GM18511 (cell line): Measurements from ENCODE around the gene PARVB.
"Not testable (repeated sequence)": the region's sequence is repeated elsewhere in the genome, so short reads cannot be mapped to it uniquely, and the experiment has no call there.

ENCODE experiments used
- ATAC-seq: cut with Tn5 transposase; IDR thresholded peaks from one replicate; pipeline ENCODE4 v1.9.1; 2021; ENCODE audit warnings: mild to moderate bottlenecking, moderate library complexity; ENCODE audit not compliant: unreplicated experiment

The PARVB gene

DNA sequence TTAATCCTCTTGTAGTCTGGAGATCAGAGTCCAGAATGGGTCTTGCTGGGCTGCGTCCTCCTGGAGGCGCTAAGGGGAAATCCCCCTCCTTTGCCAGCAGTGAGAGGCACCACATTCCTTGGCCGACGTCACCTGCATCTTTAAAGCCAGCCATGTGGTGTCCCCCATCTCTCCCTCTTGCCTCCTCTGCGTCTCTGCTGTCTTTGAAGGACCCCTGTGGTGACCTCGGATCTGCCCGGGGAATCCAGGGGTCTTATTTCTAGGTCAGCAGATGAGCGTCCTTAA, 27.2 kb upstream of the PARVB start:
- ATAC-seq, result no peak

DNA sequence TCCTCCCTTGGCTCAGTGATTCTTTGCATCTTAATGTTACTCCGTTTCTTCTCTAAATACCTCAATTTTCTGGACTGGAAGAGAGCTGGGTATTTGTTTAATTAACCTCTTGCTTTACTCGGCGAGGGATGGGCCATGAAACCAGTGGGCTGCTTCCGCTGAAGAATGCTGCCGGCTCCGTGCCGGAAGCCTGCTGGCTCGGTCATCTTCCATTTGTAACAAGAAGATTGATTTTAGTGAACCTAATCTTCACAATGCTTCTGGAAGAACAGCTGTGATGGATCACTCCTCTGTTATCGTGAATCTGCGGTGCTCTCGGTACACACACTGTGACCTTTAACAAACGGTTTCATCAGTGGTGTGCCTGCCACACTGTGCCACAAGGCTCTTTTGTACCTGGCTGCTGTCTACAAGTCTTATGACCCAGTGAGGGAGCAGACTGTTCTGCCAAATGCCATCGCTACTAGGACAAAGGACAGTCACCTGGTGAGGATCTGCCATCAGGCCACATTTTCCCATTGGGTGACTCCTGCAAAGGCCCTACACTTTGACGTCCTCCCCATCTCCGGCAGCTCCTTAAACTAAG, 25.3 kb upstream of the PARVB start:
- no peak for ATAC-seq

DNA sequence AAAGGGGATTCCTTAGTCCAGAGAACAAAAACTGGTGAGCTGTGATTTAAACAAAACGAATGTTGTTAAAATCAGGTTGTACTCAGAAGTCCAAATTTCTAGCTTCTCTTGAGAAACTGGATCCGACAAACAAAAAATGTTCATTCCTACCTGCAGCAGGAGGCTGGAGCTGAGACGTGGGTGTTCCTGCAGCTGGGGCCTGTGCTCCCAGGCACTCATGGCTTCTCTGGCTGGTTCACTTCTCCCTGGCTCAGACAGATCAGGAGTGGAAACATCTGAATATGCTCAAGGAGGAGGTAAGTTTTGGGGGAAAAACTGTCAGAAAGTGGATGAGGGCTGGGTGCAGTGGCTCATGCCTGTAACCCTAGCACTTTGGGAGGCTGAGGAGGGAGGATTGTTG, 24.7 kb upstream of the PARVB start:
- ATAC-seq, result no peak

DNA sequence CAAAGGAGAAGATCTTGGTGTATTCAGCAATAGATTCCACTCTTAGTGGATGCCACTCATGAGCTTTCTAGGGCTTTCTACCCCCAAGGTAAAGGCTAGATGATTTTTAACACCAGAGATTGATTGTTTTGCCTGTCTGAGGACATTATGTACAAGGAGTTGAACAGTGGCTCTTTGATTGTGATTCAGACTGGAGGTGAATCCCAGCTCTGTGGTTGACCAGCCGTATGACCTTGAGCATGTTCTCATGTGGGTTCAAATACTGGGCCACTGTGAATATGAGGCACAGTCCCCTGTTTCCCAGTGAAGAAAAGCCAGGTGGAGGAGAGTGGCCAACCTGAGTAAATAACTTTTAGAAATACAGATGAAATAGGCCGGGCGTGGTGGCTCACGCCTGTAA, 24.0 kb upstream of the PARVB start:
- no peak for ATAC-seq

DNA sequence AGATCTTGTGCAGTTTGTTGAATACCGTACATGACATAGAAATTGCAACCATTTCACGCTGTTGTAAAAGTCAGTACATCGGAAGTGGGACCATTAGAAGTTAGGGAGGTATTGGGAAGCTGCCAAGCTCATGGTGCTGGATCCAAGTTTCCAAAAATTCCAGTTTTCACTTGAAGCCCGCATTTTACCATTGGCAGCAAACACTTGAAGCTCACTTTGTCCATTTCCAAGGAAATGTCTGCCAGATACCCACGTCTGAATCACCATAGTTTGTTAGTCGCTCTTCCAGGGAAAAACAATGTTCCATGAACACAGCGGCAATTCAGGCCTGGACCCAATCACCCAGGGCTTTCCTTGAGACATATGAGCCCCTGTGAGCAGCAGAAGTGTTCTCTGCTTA, 22.6 kb upstream of the PARVB start:
- no peak for ATAC-seq

DNA sequence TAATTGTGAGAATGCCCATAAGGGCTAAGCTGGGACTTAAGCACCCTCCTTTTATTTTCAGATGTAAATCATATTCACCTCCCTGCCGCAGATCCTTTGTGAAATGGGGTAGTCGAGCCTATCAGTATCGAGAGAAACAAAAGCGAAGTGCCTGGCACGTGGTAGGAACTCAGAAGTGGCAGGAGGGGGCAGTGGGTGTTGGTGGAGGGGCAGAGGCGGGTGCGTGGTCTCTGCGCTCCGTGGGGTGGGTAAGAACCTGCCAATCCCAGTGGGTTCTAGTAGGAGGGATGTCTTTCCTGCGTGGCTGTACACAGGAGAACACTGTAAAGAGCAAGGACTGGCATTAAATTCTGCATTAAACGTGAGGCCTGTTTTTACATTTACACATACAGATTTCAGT, 21.8 kb upstream of the PARVB start:
- ATAC-seq, result no peak

DNA sequence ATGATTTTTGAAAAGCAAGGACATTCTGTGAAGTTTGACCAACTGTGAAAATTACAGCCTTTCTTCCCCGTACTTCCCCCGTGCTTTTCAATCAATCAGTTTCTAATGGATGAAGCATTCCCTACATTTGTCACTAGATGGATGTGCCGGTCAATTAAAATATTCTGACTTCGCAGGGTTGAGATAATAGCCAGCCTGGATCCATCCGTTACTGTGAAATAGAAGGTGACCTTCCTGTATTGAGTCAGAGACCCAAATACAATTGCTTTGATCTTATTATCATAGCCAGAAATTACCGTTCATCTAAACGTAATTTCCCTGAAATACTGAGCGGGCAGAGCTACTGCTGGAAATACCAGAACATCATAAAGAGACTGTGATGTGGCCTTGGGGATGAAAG, 21.1 kb upstream of the PARVB start:
- ATAC-seq, result no peak

DNA sequence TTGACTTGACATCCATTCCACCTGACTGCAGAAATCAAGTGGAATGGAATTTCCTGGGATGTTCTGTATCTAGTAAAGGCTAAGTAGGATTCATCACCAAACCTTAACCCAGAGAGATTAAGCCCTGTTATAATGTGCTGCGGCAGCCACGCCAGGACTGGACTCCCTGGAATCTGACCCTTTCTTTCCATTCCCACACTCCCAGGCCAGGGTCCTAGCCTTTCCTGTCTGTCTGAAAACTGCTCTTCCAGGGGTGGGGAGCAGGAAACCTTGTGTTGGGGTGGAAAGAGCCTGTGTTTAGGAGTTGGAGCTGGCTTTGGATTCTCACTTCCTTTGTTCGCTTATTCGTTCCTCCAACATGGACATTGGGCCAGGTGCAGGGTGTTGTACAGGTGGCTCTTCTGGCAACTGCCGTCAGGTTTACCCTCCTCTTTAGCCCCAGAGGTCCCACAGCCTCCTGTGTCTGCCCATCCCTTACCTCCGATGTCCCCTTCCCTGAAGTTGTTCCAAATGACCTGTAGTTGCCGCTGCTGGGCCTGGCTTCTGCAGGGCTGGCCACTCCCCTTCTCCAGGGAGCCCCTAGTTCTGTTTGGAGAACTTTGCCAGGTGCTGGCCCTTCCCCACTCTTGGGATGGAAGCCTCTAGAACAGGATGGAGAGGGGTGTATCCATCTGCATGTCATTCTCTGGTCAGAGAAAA, 20.5 kb upstream of the PARVB start:
- ATAC-seq, result no peak

DNA sequence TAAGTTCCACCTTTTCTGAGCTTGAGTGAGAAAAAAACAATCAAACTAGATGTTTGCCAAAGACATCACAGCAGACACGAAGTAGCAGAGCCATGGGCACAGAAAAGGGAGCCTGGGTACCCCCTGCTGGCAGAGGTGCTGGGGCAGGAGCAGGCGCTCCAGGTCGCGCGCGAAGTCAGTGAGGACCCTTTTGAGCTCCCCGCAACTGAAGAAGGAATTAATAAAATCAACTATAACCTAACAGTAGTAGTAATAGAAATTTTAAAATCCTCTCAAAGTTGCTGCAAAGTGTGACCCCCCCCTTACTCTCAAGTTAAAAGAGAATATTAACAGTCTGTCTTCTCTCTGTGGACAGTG, 20.0 kb upstream of the PARVB start:
- ATAC-seq, result no peak

DNA sequence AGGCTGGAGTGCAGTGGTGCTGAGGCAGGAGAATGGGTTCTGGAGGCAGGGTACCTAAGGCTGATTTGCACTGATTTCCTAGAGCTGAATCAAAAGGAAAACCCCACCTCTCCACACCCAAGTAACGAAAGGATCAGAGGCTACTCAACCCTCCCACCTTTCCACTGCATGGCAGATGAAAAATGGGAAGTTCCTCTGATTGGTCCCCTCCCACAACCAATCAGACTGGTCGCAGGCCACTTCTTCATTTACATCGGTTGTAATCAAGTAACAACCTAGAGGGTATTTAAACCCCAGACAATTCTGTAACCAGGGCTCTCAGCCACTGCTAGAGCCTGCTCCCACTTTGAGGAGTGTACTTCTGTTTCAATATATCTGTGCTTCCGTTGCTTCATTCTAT, 18.6 kb upstream of the PARVB start:
- ATAC-seq, result no peak

DNA sequence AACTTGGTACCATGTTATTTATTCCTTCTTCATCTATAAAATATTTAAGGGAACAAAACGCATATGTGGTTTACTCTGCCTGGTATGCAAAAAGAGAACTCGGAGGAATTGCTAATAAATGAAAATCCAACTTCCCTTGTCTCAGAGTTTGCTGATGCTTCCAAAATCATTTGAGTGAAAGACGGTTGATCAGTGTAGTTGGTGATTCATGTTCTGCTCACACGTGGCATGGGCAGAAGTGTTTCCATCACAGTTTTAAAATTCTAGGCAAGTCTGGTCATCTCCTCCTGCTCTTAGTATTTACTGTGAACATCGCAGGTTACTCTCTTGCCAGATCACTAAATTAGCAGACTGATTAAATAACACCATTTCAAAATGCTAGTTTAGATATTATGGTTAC, 11.9 kb upstream of the PARVB start:
- ATAC-seq, result no peak

DNA sequence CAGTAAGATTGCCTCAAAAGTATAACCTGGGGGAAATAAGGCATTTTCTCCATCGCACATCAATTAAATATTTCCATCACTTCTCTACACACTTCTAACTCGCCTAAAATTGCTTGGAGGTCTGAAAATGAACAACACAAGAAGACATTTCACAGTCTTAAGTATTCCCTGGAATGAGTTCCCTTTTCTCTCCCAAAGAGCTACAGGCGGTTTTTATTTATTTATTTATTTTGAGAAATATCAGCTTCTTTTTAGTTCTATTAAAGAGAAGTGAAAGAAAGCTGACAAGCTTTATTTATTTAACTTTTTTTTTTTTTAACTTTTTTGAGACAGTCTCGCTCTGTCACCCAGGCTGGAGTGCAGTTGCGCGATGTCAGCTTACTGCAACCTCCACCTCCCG, 11.5 kb upstream of the PARVB start:
- ATAC-seq, result no peak

DNA sequence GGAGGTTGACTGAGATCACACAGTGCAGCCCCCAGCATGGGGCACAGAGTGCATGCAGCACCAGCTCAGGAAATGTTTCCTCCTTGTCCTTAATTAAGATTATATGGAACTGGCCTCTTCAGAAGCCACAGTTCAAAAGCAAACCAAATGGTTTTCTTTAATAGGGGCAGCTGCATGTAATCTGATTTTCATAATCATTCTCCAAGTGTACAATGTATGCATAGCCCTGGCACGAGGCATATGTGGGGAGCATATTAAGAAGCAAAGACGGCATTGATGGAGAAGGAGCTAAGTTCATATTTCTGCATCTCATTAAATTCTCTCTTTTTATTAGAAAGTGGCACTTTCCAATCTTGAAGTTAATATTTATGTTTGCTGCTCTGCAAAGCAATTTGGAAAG, 9.9 kb upstream of the PARVB start:
- no peak for ATAC-seq

DNA sequence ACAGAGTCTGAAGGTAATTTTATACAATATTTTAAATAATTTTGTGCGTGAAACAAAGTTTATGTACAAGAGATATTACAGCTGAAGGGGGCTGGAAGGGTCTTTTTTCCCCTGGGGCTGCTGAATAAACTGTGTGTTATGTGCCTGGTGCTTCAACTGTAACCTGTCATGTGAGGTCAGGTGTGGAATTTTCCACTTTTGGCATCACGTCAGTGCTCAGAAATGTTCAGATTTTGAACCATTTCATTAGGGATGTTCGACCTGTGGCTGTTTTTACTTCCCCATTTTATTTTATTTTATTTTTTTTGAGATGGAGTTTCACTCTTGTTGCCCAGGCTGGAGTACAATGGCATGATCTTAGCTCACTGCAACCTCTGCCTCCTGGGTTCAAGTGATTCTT, 7.5 kb upstream of the PARVB start:
- ATAC-seq, result not testable (repeated sequence)

DNA sequence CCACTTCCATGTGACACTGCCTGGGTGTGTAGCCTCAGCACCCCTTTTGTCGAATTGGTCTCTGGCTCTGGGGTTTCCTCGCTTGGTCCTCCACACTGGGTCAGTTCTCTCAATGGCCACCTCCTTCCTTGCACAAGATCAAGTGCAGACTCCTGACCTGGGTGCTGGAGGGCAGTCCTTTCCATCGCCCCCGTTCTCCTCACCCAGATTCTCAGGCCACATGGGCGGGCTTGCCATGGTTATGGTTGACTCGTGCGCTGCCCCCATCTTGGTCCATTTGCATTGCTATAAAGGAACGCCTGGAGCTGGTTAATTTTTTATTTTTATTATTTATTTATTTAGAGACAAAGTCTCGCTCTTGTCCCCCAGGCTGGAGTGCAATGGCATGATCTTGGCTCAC, 5.5 kb upstream of the PARVB start:
- no peak for ATAC-seq

DNA sequence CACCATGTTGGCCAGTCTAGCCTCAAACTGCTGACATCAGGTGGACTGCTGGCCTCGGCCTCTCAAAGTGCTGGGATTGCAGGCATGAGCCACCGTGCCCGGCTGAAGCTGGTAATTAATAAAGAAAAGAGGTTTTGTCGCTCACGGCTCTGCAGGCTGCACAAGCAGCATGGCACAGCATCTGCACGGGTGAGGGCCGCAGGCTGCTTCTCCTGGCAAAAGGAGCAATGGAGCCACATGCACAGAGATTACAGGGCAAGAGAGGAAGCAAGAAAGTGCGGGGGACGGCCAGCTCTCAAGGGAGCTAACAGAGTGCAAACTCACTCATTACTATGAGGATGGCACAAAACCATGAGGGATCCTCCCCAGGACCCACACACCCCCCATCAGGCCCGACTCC, 4.7 kb upstream of the PARVB start:
- ATAC-seq, result no peak

DNA sequence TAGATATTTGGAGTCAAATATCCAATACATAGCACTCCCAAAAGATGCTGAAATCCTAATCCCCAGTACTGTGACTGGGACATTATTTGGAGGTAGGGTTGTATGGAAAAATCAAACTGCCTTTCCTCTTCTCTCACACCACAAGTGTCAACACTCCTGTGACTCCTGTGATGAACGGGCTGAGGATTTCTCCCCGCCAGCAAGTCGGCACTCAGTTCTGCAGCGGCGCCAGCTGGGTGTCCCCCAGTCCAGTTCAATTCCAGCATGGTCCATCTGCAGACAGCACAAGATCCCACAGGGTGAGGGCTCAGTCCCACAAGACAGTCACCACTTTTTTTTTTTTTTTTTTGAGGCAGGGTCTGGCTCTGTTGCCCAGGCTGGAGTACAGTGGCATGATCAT, 4.3 kb upstream of the PARVB start:
- no peak for ATAC-seq

DNA sequence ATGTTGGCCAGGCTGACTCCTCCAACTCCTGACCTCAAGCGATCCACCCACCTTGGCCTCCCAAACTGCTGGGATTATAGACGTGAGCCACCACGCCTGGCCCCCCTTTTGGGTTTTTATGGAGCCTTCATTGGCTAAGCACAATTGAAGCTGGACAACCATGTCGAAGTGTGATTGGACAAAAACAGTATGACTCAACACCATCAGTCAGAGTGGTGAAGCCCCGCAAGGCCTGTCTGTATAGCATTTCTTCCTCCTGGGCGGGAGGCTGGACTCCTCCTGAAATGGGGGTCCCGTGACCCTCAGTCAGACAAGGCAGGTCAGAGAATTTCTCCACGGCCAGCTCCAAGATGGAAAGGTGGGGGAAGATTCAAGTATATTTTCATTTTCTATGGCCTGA, 3.1 kb upstream of the PARVB start:
- ATAC-seq, result no peak

DNA sequence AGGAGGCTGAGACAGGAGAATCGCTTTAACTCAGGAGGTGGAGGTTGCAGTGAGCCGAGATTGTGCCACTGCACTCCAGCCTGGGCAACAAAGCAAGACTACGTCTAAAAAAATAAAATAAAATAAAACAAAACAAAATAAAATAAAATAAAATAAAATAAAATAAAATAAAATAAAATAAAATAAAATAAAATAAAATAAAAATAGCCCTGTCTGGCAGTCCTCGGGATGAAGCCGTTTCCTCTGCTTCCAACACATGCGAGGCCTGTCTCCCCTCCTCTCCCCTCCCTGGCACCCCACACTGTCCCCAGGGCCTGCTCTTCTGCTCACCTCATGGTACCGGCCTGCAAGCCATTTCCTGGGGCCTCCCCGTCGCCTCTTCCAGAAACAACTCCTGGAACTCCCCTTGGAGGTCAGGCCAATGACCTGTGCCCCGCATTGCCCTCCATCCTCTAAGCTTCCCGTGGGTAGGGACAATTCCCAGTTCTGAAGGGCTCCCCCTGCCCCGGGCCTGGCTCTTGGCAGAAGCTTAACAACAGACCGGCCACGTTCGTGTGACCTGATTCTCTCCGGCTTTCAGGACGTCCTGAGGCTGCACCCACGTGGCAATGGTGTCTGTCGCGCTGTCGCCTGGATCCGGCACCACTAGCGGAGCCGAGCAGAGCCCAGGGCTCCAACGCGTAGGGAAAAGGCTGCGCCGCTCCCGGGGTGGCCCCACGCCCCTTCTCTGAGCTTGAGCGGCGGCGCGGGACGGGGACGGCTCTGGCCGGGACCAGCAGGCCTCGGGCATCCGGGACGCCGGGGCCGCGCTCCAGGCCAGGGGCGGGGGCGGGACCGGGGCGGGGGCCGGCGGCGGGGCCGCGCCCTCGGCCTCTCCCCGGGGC, 456 bp upstream of the PARVB start:
- ATAC-seq, result no peak

DNA sequence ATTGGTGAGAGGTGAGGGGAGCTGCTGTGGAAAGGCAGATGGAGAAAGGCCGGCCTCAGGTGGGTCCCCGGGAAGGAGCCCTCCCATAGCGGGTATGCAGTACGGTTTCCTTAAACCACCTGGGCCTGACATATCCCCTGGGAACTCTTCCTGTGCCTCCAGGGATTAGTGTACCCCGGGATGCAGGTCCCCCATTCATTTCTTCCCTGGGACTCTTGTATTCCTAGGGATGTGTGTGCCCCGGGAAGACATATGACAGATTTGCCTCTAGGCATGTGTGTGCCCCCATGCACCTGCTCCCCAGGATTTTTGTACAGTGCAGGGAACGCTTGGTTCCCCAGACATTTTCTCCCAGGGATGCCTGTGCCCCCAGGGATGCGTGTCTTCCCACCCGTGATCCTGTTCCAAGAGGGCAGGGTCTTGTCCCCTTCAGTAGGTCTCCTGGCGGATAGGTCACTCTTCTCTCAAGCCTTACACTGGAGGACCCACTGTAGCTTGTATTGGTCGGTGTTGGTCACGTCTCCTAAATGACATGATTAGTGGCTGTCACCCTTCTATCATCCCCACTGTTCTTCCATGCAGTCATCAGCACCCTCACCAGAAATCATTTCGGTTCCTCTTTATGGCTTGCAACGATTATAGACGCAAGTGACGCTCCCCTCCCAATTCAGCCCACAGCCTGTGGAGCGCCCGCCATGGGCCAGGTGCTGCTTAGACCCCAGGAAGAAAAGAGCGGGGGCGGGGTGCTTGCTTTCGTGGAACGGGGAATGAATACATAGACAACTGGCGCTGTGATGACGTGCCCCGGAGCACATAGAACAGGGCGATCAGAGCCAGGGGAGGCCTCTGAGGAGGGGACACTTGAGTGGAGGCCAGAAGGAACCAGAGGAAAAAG, 1.3 kb downstream of the PARVB start:
- ATAC-seq, result peak; percentile 61

DNA sequence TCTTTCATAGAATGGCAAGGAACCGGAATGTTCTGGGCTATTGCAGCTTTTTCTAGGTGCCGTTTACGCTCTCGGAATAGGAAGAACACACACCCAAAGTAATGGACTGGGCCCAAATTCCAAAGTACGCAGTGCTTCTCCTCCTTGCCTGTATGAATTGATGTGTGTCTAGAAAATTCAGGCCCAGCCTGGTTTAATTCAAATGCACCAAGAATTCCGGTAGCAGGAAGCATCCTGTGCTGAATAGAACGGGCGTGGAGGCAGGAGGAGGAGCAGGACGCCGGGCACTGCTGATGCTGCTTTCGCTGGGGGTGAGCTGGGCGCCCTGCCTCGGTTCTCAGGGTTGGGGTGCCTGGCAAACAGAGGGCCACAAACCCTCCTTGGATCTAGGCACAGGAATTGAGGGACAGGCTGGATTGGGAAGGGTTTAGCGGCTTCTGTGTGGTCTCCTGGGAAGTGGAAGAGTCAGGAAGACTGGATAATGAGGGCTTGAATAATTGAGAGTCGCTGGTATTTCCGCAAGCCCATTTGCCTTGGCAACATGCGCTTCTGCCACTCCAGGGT, 2.0 kb downstream of the PARVB start:
- no peak for ATAC-seq
